HepG2 (cell line): ENCODE data around the gene RASD1. TPM values are rescaled to one million over a fixed set of nuclear protein-coding genes. Genes with fewer than 3 reads are reported as not detected.

ENCODE experiments used
- BCL3 ChIP-seq: sonication (generic); formaldehyde crosslinking; IDR thresholded peaks from 2 replicates; pipeline ENCODE4 v1.5.1; 2020; ENCODE audit warnings: mild to moderate bottlenecking, missing genetic modification reagents, moderate library complexity
- BORCS8-MEF2B ChIP-seq: sonication (generic); formaldehyde crosslinking; IDR thresholded peaks from 2 replicates; pipeline ENCODE4 v1.8.0; 2022; ENCODE audit warnings: mild to moderate bottlenecking, missing genetic modification reagents
- FLYWCH1 ChIP-seq: sonication (generic); formaldehyde crosslinking; IDR thresholded peaks from 2 replicates; pipeline ENCODE4 v1.8.1; 2023; ENCODE audit warnings: mild to moderate bottlenecking, missing genetic modification reagents
- GATA4 ChIP-seq: sonication (generic); IDR thresholded peaks from 2 replicates; pipeline ENCODE4 v1.6.1; 2016; ENCODE audit warnings: antibody characterized with exemption, low read depth, borderline replicate concordance
- IKZF4 ChIP-seq: sonication (generic); formaldehyde crosslinking; IDR thresholded peaks from 2 replicates; pipeline ENCODE4 v1.5.1; 2020; ENCODE audit warnings: borderline replicate concordance, mild to moderate bottlenecking, low read depth, missing genetic modification reagents; ENCODE audit errors: not compliant biosample characterization
- KIAA2018 ChIP-seq: sonication (generic); formaldehyde crosslinking; IDR thresholded peaks from 2 replicates; pipeline ENCODE4 v1.5.0; 2020; ENCODE audit warnings: mild to moderate bottlenecking, missing genetic modification reagents, borderline replicate concordance
- MTA1 ChIP-seq: sonication (generic); formaldehyde crosslinking; IDR thresholded peaks from 2 replicates; pipeline ENCODE4 v1.4.0; 2020; ENCODE audit warnings: missing genetic modification reagents, mild to moderate bottlenecking, borderline replicate concordance
- MTA3 ChIP-seq: sonication (generic); formaldehyde crosslinking; IDR thresholded peaks from 2 replicates; pipeline ENCODE4 v1.4.0; 2020; ENCODE audit warnings: missing genetic modification reagents
- NFE2L2 ChIP-seq: fragments of 150-350 bp; IDR thresholded peaks from 2 replicates; pipeline ENCODE4 v1.6.1; 2014; ENCODE audit warnings: low read length
- RBAK ChIP-seq: sonication (generic); formaldehyde crosslinking; IDR thresholded peaks from 2 replicates; pipeline ENCODE4 v1.5.1; 2020; ENCODE audit warnings: mild to moderate bottlenecking, missing genetic modification reagents
- RXRA ChIP-seq: sonication (generic); formaldehyde crosslinking; IDR thresholded peaks from 2 replicates; pipeline ENCODE4 v1.5.1; 2020; ENCODE audit warnings: missing genetic modification reagents
- THAP11 ChIP-seq: IDR thresholded peaks from 2 replicates; pipeline ENCODE4 v1.6.1; 2016; ENCODE audit warnings: missing biosample characterization, missing genetic modification reagents
- ZBTB7B ChIP-seq: sonication (generic); formaldehyde crosslinking; IDR thresholded peaks from 2 replicates; pipeline ENCODE4 v1.4.0; 2020; ENCODE audit warnings: missing genetic modification reagents
- ZFP90 ChIP-seq: sonication (generic); formaldehyde crosslinking; IDR thresholded peaks from 2 replicates; pipeline ENCODE4 v1.8.0; 2022; ENCODE audit warnings: missing genetic modification reagents, mild to moderate bottlenecking, inconsistent platforms, borderline replicate concordance
- ZFY ChIP-seq: sonication (generic); formaldehyde crosslinking; IDR thresholded peaks from 2 replicates; pipeline ENCODE4 v1.4.0; 2020; ENCODE audit warnings: missing genetic modification reagents
- ZNF441 ChIP-seq: sonication (generic); formaldehyde crosslinking; IDR thresholded peaks from 2 replicates; pipeline ENCODE4 v1.7.0; 2021; ENCODE audit warnings: missing genetic modification reagents, borderline replicate concordance
- ZNF691 ChIP-seq: sonication (generic); formaldehyde crosslinking; IDR thresholded peaks from 2 replicates; pipeline ENCODE4 v1.4.0; 2020; ENCODE audit warnings: missing genetic modification reagents, low read depth, mild to moderate bottlenecking, borderline replicate concordance
- ZSCAN31 ChIP-seq: sonication (generic); formaldehyde crosslinking; IDR thresholded peaks from 2 replicates; pipeline ENCODE4 v1.5.0; 2020; ENCODE audit warnings: low read depth, mild to moderate bottlenecking, missing genetic modification reagents
- ZSCAN5A ChIP-seq: sonication (generic); formaldehyde crosslinking; IDR thresholded peaks from 2 replicates; pipeline ENCODE4 v1.8.0; 2022; ENCODE audit warnings: mild to moderate bottlenecking, missing genetic modification reagents, borderline replicate concordance
- polyA plus RNA-seq, 8 experiments: library from polyadenylated mRNA; depleted of rRNA in 3 of 8; stranded (reverse) in 7 of 8; unstranded in 1 of 8; fragments of >200 nt; fragmentation: Illumina TruSeq in 4 of 8; extraction: Trizol in 4 of 8; gene quantifications; 2 replicates each; pipeline versions ENCODE4 v1.2.1 to v1.2.3, GENCODE V29; 2011 to 2016; ENCODE audit warnings: low read depth in 4 of 8, missing spikeins in 1 of 8, mixed read lengths in 1 of 8; ENCODE audit not compliant: insufficient read depth in 1 of 8
- total RNA-seq, 5 experiments: library from RNA; depleted of rRNA; stranded (reverse); fragments of >200 nt; fragmentation: Illumina TruSeq; extraction: Trizol; gene quantifications; 2 replicates each; pipeline ENCODE4 v1.2.3, GENCODE V29; 2016; ENCODE audit warnings: low read depth in 1 of 5

The RASD1 gene
- total and polyA plus RNA-seq, 2 of the 13 experiments (the other 11 are each of a cell fraction or from before 2014, with no cell fraction given): 1.6 to 4.2 TPM

- TF ChIP-seq RXRA (peak; percentile 90), ZNF441 (CRISPR knock-in tag) (no peak), NFE2L2 (no peak), MTA3 (CRISPR knock-in tag) (no peak), IKZF4 (CRISPR knock-in tag) (peak; percentile 24), FLYWCH1 (CRISPR knock-in tag) (no peak), ZSCAN5A (peak; percentile 73; the same call in 1 of the 2 replicates), ZFP90 (CRISPR knock-in tag) (no peak), THAP11 (CRISPR knock-in tag) (peak; percentile 92), MTA1 (CRISPR knock-in tag) (no peak), GATA4 (no peak), ZSCAN31 (CRISPR knock-in tag) (no peak; the same call in 1 of the 2 replicates), ZNF691 (CRISPR knock-in tag) (no peak; the same call in 1 of the 2 replicates), KIAA2018 (CRISPR knock-in tag) (no peak), ZBTB7B (CRISPR knock-in tag) (0 out of 2 replicates have a peak, but pooled peaks have one; percentile 37), BORCS8-MEF2B (CRISPR knock-in tag) (peak; percentile 91), ZFY (CRISPR knock-in tag) (peak; percentile 90), BCL3 (CRISPR knock-in tag) (no peak), RBAK (CRISPR knock-in tag) (no peak)
These were observed 19.2 kb downstream of the RASD1 start, which contains the start of gene MED9 (continued) for GRCh38 chr17:17476865-17477467.
